ENCODE measurements around the gene ITGB5.

Gene ITGB5

DNA sequence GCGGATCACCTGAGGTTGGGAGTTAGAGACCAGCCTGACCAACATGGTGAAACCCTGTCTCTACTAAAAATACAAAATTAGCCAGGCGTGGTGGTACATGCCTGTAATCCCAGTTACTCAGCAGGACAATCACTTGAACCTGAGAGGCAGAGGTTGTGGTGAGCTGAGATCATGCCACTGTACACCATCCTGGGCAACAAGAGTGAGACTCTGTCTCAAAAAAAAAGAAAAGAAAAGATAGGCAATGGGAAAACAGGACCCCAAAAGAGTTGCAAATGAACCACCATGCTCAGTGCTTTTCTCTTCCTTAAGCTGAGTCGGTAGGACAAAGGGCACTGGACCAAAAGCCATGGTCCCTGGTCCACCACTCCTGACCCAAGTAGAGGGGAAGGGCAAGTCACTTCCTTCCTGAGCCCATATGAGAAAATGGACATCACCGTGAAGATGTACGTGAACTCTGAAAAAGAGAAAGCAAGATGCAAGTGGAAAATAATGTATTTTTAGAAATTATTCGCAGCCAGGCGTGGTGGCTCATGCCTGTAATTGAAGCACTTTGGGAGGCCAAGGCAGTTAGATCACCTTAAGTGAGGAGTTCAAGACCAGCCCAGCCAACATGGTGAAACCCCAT, 2.6 kb downstream of the ITGB5 start:
- H3K36me3 ChIP-seq (ENCODE audit: insufficient read depth, low read length), result no peaks in the 10 kb centered on the region
- H3K9me3 ChIP-seq (ENCODE audit: control insufficient read depth, insufficient read depth, low read length), result no peaks in the 10 kb centered on the region
- peaks cover 44% of the 10 kb centered on the region for H3K4me1 ChIP-seq (ENCODE audit: insufficient read depth, low read length)
- H3K9ac ChIP-seq (ENCODE audit: low read depth, low read length), result no peak overlapping the region

DNA sequence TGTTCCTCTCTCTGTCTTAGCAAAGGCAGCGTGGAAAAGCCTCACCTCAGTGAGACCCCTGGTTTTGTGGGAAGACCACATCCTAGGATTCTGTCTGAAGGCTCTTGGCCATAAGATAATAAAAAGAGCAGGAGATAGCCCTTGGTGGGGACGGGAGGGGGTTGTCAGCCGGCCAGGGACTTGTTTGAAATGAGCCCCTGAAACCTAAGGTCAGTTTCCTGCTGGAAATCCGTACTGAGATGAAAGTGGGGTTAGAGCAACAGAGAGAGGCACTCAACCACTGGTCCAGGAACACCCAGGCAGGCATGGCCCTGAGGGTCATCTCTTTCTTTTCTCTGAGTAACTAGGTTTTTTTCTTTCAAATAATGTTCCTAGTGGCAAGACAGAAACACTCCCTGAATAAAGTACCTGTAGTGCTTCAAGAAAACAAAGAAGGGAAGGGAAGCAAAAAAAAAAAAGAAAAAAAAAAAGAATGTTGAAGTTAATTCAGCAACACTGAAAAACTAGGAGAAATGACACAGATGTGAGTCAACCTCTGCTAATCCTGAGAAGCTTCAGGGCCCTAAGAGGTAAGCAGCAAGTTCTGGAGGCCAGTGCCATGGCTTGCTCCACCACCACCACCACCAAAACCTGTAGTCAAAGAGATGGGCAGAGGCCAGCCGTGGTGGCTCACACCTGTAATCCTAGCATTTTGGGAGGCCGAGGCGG, 3.2 kb downstream of the ITGB5 start:
- Histone ChIP-seq H3K36me3 (ENCODE audit: insufficient read depth, low read length) (no peaks in the 10 kb centered on the region), H3K9ac (ENCODE audit: low read depth, low read length) (no peak overlapping the region), H3K9me3 (ENCODE audit: control insufficient read depth, insufficient read depth, low read length) (no peaks in the 10 kb centered on the region), H3K4me1 (ENCODE audit: insufficient read depth, low read length) (peaks cover 44% of the 10 kb centered on the region)

DNA sequence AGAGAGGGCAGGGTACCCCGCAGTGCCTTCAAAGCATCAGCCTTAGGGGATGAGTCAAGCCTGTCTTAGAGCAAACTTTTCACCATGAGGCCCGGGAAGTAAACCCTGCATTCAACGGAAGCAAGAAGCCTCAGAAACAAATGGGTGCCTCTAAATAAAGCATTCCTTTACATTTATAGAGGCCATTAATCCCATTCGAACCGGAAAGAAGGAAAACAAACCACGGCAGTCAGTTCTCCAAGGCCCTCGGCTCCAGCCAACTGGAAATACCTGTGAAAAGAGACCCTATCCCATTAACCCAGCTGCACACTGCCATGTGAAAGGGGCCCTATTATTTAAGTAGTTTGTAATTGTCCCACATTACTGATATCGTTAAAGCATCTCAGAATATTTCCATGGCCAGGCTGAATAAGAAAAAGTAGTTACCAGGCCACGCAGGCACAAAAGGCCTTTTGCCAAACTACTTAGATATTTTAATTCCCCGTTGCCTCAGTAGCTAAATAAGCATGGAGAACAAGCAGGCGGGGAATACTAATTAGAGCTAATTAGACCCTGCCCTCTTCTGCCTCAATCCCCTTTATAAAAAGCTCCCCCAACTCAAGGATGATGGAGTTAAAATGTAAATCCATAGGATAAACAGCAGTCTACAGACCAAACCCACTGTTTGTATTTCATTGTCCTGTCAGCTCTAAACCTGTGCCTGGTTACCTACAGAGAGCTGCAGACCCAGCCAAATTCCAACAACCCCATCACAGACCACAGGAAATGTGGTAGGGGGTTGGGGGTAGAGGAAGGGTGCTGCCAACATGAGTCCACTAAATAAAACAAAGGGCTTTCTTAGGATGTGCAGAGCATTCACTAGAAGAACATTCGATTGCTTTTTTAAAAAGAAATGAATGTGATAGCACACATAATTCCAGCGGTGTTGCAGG, 4.1 kb downstream of the ITGB5 start:
- H3K9me3 ChIP-seq (ENCODE audit: control insufficient read depth, insufficient read depth, low read length), result no peaks in the 10 kb centered on the region
- H3K36me3 ChIP-seq (ENCODE audit: insufficient read depth, low read length), result no peaks in the 10 kb centered on the region
- H3K4me1 ChIP-seq (ENCODE audit: insufficient read depth, low read length), result peaks cover 36% of the 10 kb centered on the region
- H3K9ac ChIP-seq (ENCODE audit: low read depth, low read length), result no peak overlapping the region

DNA sequence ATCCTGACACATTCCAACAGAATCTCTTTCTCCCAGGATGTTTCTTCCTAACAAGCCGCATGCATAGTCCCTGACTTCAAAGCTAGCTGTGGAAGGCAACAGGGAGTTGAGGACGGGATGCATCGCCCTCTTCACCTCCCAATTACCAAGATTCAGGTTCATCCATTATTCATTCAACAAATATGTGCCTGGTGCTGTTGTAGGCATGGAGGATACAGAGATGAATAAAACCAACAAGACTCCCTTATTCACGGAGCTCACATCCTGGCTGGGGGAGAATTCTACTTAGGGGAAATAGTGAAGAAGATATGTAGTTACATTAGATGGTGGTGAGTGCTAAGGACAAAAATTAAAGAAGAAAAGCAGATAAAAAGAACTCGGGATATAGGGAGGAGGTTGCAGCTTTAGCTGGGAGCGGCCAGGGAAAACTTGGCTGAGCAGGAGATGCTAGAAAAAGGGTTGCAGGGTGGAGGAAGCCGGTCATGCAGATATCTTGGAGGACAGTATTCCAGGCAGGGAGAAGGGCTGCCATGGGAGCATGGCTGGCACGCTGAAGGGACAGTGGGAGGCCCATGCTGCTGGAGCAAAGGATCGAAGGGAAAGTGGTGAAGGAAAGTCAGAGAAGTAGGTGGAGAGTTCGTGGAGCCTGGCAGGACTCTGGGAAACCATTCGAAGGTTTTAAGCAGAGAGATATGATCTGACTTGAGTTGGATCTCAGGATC, 5.0 kb downstream of the ITGB5 start:
- Histone ChIP-seq H3K4me1 (ENCODE audit: insufficient read depth, low read length) (peaks cover 36% of the 10 kb centered on the region), H3K36me3 (ENCODE audit: insufficient read depth, low read length) (no peaks in the 10 kb centered on the region), H3K9ac (ENCODE audit: low read depth, low read length) (no peak overlapping the region), H3K9me3 (ENCODE audit: control insufficient read depth, insufficient read depth, low read length) (no peaks in the 10 kb centered on the region)

DNA sequence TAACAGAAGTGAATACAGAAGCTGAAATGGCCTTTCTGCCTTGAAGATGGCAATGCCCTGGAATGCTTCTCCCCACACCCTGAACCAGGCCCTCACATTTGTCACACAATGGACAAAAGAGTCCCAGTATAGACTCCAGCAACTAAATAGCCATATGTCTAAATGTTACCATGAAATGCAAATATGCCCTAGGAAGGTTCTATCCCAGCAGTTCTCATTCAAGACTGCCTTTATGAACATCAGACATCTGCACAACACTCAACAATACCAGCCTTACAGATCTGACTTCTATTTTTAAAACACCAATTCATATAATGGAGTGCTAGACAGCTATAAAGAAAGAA, 7.9 kb downstream of the ITGB5 start:
- Histone ChIP-seq H3K9ac (ENCODE audit: low read depth, low read length) (no peak overlapping the region), H3K4me1 (ENCODE audit: insufficient read depth, low read length) (peaks cover 34% of the 10 kb centered on the region), H3K36me3 (ENCODE audit: insufficient read depth, low read length) (no peaks in the 10 kb centered on the region; the same call in 1 of the 2 replicates), H3K9me3 (ENCODE audit: control insufficient read depth, insufficient read depth, low read length) (no peaks in the 10 kb centered on the region)

DNA sequence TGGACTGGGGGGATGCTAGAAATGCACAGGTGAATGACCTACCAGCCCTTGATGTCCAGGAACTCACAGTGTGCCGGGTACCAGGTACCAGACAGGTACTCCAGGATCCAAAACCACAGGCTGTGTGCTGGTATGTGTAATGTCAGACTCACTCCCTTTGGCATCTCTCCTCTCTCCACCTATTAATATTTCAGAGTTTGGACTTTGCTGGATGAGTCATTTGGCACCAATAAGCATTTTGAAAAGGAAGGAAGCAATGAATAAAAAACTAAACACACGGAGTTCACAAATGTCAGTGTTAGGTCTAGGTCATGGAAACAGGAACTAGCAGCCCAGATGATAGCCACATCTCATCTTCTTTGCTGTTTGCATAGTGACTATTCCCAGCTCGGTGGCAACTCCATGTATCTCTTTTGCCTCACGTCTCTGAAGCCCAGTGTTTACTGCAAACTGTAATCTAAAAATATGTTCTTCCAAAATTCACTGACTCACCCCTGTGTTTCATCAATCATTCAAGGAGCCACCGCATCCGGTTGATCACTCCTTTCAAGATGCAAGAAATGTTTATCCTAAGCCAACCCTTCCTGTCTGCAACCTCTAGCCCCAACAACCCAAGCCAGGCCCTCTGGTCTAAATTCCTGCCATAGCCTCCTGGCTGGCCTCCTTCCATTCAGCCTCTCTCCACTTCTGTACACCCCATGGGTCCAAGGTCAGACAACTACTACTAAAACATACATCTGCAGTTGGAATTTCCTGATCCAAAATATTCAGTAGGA, 8.4 kb downstream of the ITGB5 start:
- Histone ChIP-seq H3K9ac (ENCODE audit: low read depth, low read length) (no peak overlapping the region), H3K36me3 (ENCODE audit: insufficient read depth, low read length) (no peaks in the 10 kb centered on the region; the same call in 1 of the 2 replicates), H3K9me3 (ENCODE audit: control insufficient read depth, insufficient read depth, low read length) (no peaks in the 10 kb centered on the region), H3K4me1 (ENCODE audit: insufficient read depth, low read length) (peaks cover 33% of the 10 kb centered on the region)

DNA sequence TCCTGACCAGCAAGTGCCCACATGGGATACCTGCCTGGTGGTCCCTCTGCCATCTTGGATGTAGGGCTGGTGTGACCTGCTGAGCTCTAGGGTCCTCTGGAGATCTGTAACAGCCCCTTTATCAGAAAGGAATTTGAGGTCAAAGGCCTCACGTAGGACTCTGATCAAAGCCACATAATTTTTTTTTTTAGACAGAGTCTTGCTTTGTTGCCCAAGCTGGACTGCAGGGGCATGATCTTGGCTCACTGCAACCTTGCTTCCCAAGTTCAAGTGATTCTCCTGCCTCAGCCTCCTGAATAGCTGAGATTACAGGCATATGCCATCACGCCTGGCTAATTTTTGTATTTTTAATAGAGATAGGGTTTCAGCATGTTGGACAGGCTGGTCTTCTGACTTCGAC, 9.5 kb downstream of the ITGB5 start:
- Histone ChIP-seq H3K4me1 (ENCODE audit: insufficient read depth, low read length) (peaks cover 27% of the 10 kb centered on the region), H3K36me3 (ENCODE audit: insufficient read depth, low read length) (no peaks in the 10 kb centered on the region; the same call in 1 of the 2 replicates), H3K9me3 (ENCODE audit: control insufficient read depth, insufficient read depth, low read length) (no peaks in the 10 kb centered on the region), H3K9ac (ENCODE audit: low read depth, low read length) (no peak overlapping the region)

DNA sequence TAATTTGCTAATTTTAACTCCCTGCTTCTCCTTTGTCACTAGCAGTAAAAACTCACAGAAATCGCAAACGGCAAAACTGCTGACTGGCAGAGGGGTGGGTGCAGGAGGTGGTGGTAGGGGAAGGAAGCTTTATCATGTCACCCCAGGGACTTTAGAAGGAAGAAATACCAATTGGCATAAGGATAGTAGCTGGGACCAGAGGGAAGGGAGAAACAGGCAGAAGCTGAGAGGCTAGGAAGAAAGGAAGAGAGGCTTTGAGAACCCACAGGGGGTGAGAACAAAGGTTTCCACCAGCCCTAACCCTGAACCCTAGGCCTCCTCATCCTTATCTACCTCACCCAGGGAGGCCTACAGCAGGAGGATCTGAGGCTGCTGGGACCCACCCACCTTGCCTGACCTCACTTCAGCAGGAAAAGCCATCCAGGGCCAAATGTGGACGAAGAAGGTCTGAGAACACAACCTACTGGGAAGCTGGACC, 10.7 kb downstream of the ITGB5 start:
- Histone ChIP-seq H3K9me3 (ENCODE audit: control insufficient read depth, insufficient read depth, low read length) (no peaks in the 10 kb centered on the region), H3K9ac (ENCODE audit: low read depth, low read length) (no peak overlapping the region), H3K36me3 (ENCODE audit: insufficient read depth, low read length) (peaks cover 2% of the 10 kb centered on the region; the same call in 1 of the 2 replicates), H3K4me1 (ENCODE audit: insufficient read depth, low read length) (peaks cover 20% of the 10 kb centered on the region)

DNA sequence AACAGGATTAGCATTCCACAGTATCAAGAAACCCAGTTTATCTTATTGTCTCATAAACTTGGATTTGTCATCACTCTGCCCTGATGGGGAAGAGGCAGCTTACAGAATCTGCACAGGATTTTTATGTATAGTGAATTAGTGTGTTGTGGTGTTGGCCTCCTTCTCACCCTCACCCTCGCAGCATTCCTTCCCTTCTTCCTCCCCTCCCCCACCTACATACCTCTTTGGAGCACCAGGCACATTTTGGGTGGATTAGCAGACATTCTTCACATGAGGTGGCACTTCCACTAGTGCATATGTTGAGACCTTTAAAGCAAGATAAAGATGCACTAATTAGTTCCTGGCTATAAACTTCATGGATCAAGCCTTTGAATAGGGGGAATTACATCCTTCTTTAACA, 13.9 kb downstream of the ITGB5 start:
- peaks cover 15% of the 10 kb centered on the region for H3K4me1 ChIP-seq (ENCODE audit: insufficient read depth, low read length)
- H3K9ac ChIP-seq (ENCODE audit: low read depth, low read length), result no peak overlapping the region
- H3K36me3 ChIP-seq (ENCODE audit: insufficient read depth, low read length), result peaks cover 7% of the 10 kb centered on the region; the same call in 1 of the 2 replicates
- no peaks in the 10 kb centered on the region for H3K9me3 ChIP-seq (ENCODE audit: control insufficient read depth, insufficient read depth, low read length)

DNA sequence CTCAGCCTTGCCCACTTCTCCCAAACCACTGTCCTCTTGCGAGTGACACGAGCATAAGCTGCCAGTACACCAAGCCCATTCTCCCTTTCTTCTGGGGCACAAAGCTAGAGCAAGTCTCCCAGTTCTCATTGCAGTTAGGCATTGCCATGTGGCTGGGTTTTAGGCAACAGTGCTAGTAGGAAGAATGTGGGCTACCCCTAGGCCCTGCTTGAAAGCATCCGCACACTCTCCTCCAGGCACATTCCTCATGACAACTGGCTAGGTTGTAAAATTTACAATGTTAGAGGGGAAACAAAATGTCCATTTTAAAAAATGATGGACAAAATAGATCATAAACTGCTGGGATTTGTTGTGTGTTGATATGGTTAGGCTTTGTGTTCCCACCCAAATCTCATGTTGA, 19.7 kb downstream of the ITGB5 start:
- Histone ChIP-seq H3K36me3 (ENCODE audit: insufficient read depth, low read length) (peaks cover 10% of the 10 kb centered on the region; the same call in 1 of the 2 replicates), H3K9ac (ENCODE audit: low read depth, low read length) (no peak overlapping the region), H3K9me3 (ENCODE audit: control insufficient read depth, insufficient read depth, low read length) (no peaks in the 10 kb centered on the region), H3K4me1 (ENCODE audit: insufficient read depth, low read length) (no peaks in the 10 kb centered on the region)

DNA sequence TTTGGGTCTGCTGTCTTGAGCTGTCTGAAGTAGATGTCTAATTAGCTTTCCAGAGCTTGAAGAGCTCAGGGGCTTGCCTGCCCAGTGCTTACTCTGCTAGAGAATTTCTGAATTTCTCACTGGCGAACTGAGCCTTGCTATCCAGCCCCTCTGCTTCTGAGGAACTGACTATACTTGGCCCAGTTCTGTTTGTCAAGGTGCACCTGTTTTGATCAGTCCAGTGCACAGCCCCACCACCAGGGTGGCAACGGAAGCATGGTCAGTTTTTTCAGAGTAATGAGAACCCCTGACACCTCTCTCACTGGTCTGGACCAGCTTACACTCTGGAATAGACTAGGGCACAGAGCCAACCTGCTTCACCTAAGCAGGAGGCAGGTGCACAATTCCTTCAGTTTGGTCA, 25.2 kb downstream of the ITGB5 start:
- Histone ChIP-seq H3K9me3 (ENCODE audit: control insufficient read depth, insufficient read depth, low read length) (no peaks in the 10 kb centered on the region), H3K36me3 (ENCODE audit: insufficient read depth, low read length) (peaks cover 12% of the 10 kb centered on the region), H3K9ac (ENCODE audit: low read depth, low read length) (no peak overlapping the region), H3K4me1 (ENCODE audit: insufficient read depth, low read length) (peaks cover 7% of the 10 kb centered on the region)

DNA sequence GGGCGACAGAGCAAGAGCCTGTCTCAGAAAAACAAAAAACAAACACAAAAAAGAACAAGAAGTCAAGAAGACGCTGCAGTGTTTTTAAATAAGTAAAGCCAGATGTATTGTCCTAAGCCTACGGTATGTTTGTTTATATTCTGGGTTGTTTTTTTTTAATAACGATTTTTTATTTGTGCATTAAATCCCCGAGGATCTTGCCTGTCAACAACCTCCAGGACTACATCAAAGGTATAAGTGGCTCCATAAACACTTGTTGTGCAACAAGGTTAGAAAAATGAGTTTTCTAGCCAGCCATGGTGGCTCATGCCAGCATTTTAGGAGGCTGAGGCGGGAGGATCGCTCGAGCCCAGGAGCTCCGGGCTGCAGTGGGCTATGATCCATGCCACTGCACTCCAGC, 26.1 kb downstream of the ITGB5 start:
- Histone ChIP-seq H3K4me1 (ENCODE audit: insufficient read depth, low read length) (peaks cover 7% of the 10 kb centered on the region), H3K9ac (ENCODE audit: low read depth, low read length) (no peak overlapping the region), H3K36me3 (ENCODE audit: insufficient read depth, low read length) (peaks cover 10% of the 10 kb centered on the region), H3K9me3 (ENCODE audit: control insufficient read depth, insufficient read depth, low read length) (no peaks in the 10 kb centered on the region)

DNA sequence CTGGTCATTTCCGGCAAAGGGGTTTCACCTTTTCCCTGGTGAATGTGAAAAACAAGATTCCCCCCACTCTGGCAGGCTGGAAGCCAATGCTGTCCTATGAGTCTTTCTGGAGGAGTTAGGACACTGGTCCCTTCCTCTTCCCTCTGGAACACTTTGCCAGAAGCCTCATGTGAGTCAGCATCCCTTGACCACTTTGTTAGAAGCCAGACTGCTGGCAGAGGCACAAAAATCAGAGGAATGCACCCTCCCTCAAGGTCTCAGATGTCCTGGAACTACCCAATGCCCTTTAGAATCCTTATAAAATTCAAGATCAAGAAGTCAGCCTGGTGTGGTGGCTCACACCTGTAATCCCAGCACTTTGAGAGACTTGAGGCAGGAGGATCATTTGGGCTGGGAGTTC, 26.6 kb downstream of the ITGB5 start:
- Histone ChIP-seq H3K9me3 (ENCODE audit: control insufficient read depth, insufficient read depth, low read length) (no peaks in the 10 kb centered on the region), H3K4me1 (ENCODE audit: insufficient read depth, low read length) (peaks cover 7% of the 10 kb centered on the region), H3K9ac (ENCODE audit: low read depth, low read length) (no peak overlapping the region), H3K36me3 (ENCODE audit: insufficient read depth, low read length) (peaks cover 14% of the 10 kb centered on the region)
